ENCODE data around the gene WHRN. TPM values are rescaled to one million over a fixed set of nuclear protein-coding genes. Genes with fewer than 3 reads are reported as not detected.

The WHRN gene
- total RNA-seq, 4 donors from 2014 or later, result 5.4 to 23.6 (median 8.5) TPM

GRCh38 chr9:114500697-114501292 lies 4.5 kb downstream of the WHRN start:
- no peak for TF ChIP-seq EP300 (IDR thresholded peaks at IDR 0.05; ENCODE audit: low read depth)
- no peak for TF ChIP-seq POLR2A (IDR thresholded peaks at IDR 0.05)
- no peak for TF ChIP-seq CTCF (IDR thresholded peaks at IDR 0.05)
- no peak for TF ChIP-seq POLR2AphosphoS5 (IDR thresholded peaks at IDR 0.05)
- in situ Hi-C loops (cut with MboI; ENCODE audit: low pct_ligation_motif_present in 1 of 4, low pct_unique_long_range_greater_than_20kb in 1 of 4, low sequenced_read_pairs in 3 of 4), result loop anchor here in 1 of 4 donors (10.0 kb wide), 1 partner anchor 96 kb away; no protein-coding TSS in a partner anchor
- Histone ChIP-seq H3K27me3 (no peaks in the 10 kb centered on the region), H3K4me3 (no peak overlapping the region), H3K4me1 (peaks cover 5 to 23% (median 16%) of the 10 kb centered on the region in 4 donors), H3K36me3 (no peaks in the 10 kb centered on the region), H3K27ac (peak overlapping the region in 1 of 4 donors; percentile 76), H3K9me3 (no peaks in the 10 kb centered on the region)
- no peak for DNase-seq
- intact Hi-C loops (cut with DNase I; ENCODE audit: low total_unique reads), result loop anchor here (10.0 kb wide), 1 partner anchor 84 kb away; the partner anchor contains the start of gene ATP6V1G1
- WGBS, 2 donors (ENCODE audit: low coverage in 1 of 2), result 33 to 86% methylated on average over 1 to 3 of the region's 3 CpGs

- WGBS, 2 donors (ENCODE audit: low coverage in 1 of 2), result 76 to 84% methylated on average over 3 to 9 of the region's 9 CpGs
- DNase-seq, result no peak
- no peaks in the 10 kb centered on the region for H3K27me3 ChIP-seq
- H3K9me3 ChIP-seq, result no peaks in the 10 kb centered on the region
- TF ChIP-seq EP300 (IDR thresholded peaks at IDR 0.05; ENCODE audit: low read depth) (no peak), CTCF (IDR thresholded peaks at IDR 0.05) (no peak), POLR2A (IDR thresholded peaks at IDR 0.05) (no peak), POLR2AphosphoS5 (IDR thresholded peaks at IDR 0.05) (no peak)
- no peak overlapping the region for H3K27ac ChIP-seq
- intact Hi-C loops (cut with DNase I; ENCODE audit: low total_unique reads) (loop anchor here (10.0 kb wide), 1 partner anchor 85 kb away; the partner anchor contains the start of gene ATP6V1G1), in situ Hi-C loops (cut with MboI; ENCODE audit: low pct_ligation_motif_present in 1 of 4, low pct_unique_long_range_greater_than_20kb in 1 of 4, low sequenced_read_pairs in 3 of 4) (loop anchor here in 3 of 4 donors (10.0 to 25.0 kb wide), 3 partner anchors 95 to 162 kb away; partner anchors contain the start of gene TEX53 (in 2 of the 3))
- peaks cover 5 to 22% (median 14%) of the 10 kb centered on the region in 4 donors for H3K4me1 ChIP-seq
- H3K4me3 ChIP-seq, result no peak overlapping the region
- no peaks in the 10 kb centered on the region for H3K36me3 ChIP-seq
These were observed 5.2 kb downstream of the WHRN start for GRCh38 chr9:114499941-114500696.

GRCh38 chr9:114499528-114499927 lies 5.7 kb downstream of the WHRN start:
- Histone ChIP-seq H3K36me3 (no peaks in the 10 kb centered on the region), H3K27me3 (no peaks in the 10 kb centered on the region), H3K27ac (no peak overlapping the region), H3K4me3 (no peak overlapping the region), H3K9me3 (no peaks in the 10 kb centered on the region), H3K4me1 (peaks cover 5 to 22% (median 14%) of the 10 kb centered on the region in 4 donors)
- intact Hi-C loops (cut with DNase I; ENCODE audit: low total_unique reads) (no loop called here), in situ Hi-C loops (cut with MboI; ENCODE audit: low pct_ligation_motif_present in 1 of 4, low pct_unique_long_range_greater_than_20kb in 1 of 4, low sequenced_read_pairs in 3 of 4) (loop anchor here in 2 of 4 donors (10.0 to 25.0 kb wide), 2 partner anchors 155 to 163 kb away; partner anchors contain the start of gene TEX53 (in 2 of the 2))
- TF ChIP-seq CTCF (IDR thresholded peaks at IDR 0.05), result no peak
- TF ChIP-seq POLR2AphosphoS5 (IDR thresholded peaks at IDR 0.05), result no peak
- TF ChIP-seq EP300 (IDR thresholded peaks at IDR 0.05; ENCODE audit: low read depth), result no peak
- no peak for TF ChIP-seq POLR2A (IDR thresholded peaks at IDR 0.05)
- WGBS, 2 donors (ENCODE audit: low coverage in 1 of 2), result 85 to 95% methylated on average over 4 to 9 of the region's 9 CpGs
- DNase-seq, result no peak

GRCh38 chr9:114497727-114498382 lies 7.4 kb downstream of the WHRN start:
- Histone ChIP-seq H3K27me3 (no peaks in the 10 kb centered on the region), H3K4me1 (peaks cover 0 to 8% (median 6%) of the 10 kb centered on the region in 4 donors), H3K9me3 (no peaks in the 10 kb centered on the region), H3K36me3 (no peaks in the 10 kb centered on the region), H3K4me3 (no peak overlapping the region), H3K27ac (no peak overlapping the region)
- no peak for DNase-seq
- in situ Hi-C loops (cut with MboI; ENCODE audit: low pct_ligation_motif_present in 1 of 4, low pct_unique_long_range_greater_than_20kb in 1 of 4, low sequenced_read_pairs in 3 of 4), result loop anchor here in 2 of 4 donors (10.0 to 25.0 kb wide), 2 partner anchors 157 to 164 kb away; partner anchors contain the start of gene TEX53 (in 2 of the 2)
- WGBS, 2 donors (ENCODE audit: low coverage in 1 of 2), result 85 to 100% methylated on average over 2 to 7 of the region's 7 CpGs
- intact Hi-C loops (cut with DNase I; ENCODE audit: low total_unique reads), result no loop called here
- TF ChIP-seq EP300 (IDR thresholded peaks at IDR 0.05; ENCODE audit: low read depth), result no peak
- TF ChIP-seq POLR2A (IDR thresholded peaks at IDR 0.05), result no peak
- no peak for TF ChIP-seq CTCF (IDR thresholded peaks at IDR 0.05)
- TF ChIP-seq POLR2AphosphoS5 (IDR thresholded peaks at IDR 0.05), result no peak

All from transverse colon (tissue), 4 donors.